Daoy (cell line): ENCODE measurements around the gene PRKG1. TPM values are rescaled to one million over a fixed set of nuclear protein-coding genes. Genes with fewer than 3 reads are reported as not detected.

Experiments used
- DNase-seq: peaks from one replicate; pipeline ENCODE4 v3.0.0-alpha.2; 2015; ENCODE audit warnings: low read depth
- total RNA-seq: library from RNA; depleted of rRNA; stranded (reverse); fragments of >200 nt; shearing (Covaris generic); gene quantifications from 2 replicates; pipeline ENCODE4 v1.2.3, GENCODE V29; 2014

The PRKG1 gene
- total RNA-seq, 1 experiment from 2014 or later: 1.5 TPM

- no peak for DNase-seq
These were observed 511.5 kb downstream of the PRKG1 start for GRCh38 chr10:51585742-51586141.

GRCh38 chr10:51588984-51589383, 514.7 kb downstream of the PRKG1 start:
- no peak for DNase-seq

- DNase-seq: no peak
These were observed 516.5 kb downstream of the PRKG1 start for GRCh38 chr10:51590818-51591217.

- no peak for DNase-seq
These were observed 522.4 kb downstream of the PRKG1 start for GRCh38 chr10:51596695-51597094.

GRCh38 chr10:51599647-51600046, 525.4 kb downstream of the PRKG1 start:
- DNase-seq: no peak

- peak; percentile 2 for DNase-seq
These were observed 528.0 kb downstream of the PRKG1 start for GRCh38 chr10:51602326-51602725.

- DNase-seq: no peak
These were observed 530.3 kb downstream of the PRKG1 start for GRCh38 chr10:51604579-51604978.

GRCh38 chr10:51606825-51607462, 532.7 kb downstream of the PRKG1 start:
- no peak for DNase-seq

- no peak for DNase-seq
These were observed 533.2 kb downstream of the PRKG1 start for GRCh38 chr10:51607463-51607835.

GRCh38 chr10:51608211-51608610, 533.9 kb downstream of the PRKG1 start:
- DNase-seq: no peak

GRCh38 chr10:51615764-51616298, 541.5 kb downstream of the PRKG1 start:
- no peak for DNase-seq

GRCh38 chr10:51617576-51618235, 543.4 kb downstream of the PRKG1 start:
- no peak for DNase-seq

GRCh38 chr10:51619365-51619764, 545.1 kb downstream of the PRKG1 start:
- no peak for DNase-seq

GRCh38 chr10:51620131-51620530, 545.8 kb downstream of the PRKG1 start:
- DNase-seq: no peak

- DNase-seq: no peak
These were observed 549.7 kb downstream of the PRKG1 start for GRCh38 chr10:51624013-51624412.

- DNase-seq: no peak
These were observed 555.8 kb downstream of the PRKG1 start for GRCh38 chr10:51629934-51630639.

- DNase-seq: no peak
These were observed 556.3 kb downstream of the PRKG1 start for GRCh38 chr10:51630640-51631005.

GRCh38 chr10:51635436-51635835, 561.1 kb downstream of the PRKG1 start:
- DNase-seq: no peak

- no peak for DNase-seq
These were observed 563.9 kb downstream of the PRKG1 start for GRCh38 chr10:51638211-51638610.

GRCh38 chr10:51638737-51639136, 564.5 kb downstream of the PRKG1 start:
- DNase-seq: no peak

- no peak for DNase-seq
These were observed 566.0 kb downstream of the PRKG1 start for GRCh38 chr10:51640120-51640819.

- no peak for DNase-seq
These were observed 568.3 kb downstream of the PRKG1 start for GRCh38 chr10:51642581-51642980.
